GOT3 (cell line): ENCODE data around the gene RNF5.

Experiments used
- DNase-seq: peaks from one replicate; lab custom pipeline; 2025; ENCODE audit warnings: mixed read lengths; lab: John Stamatoyannopoulos, UW

RNF5 gene

DNA sequence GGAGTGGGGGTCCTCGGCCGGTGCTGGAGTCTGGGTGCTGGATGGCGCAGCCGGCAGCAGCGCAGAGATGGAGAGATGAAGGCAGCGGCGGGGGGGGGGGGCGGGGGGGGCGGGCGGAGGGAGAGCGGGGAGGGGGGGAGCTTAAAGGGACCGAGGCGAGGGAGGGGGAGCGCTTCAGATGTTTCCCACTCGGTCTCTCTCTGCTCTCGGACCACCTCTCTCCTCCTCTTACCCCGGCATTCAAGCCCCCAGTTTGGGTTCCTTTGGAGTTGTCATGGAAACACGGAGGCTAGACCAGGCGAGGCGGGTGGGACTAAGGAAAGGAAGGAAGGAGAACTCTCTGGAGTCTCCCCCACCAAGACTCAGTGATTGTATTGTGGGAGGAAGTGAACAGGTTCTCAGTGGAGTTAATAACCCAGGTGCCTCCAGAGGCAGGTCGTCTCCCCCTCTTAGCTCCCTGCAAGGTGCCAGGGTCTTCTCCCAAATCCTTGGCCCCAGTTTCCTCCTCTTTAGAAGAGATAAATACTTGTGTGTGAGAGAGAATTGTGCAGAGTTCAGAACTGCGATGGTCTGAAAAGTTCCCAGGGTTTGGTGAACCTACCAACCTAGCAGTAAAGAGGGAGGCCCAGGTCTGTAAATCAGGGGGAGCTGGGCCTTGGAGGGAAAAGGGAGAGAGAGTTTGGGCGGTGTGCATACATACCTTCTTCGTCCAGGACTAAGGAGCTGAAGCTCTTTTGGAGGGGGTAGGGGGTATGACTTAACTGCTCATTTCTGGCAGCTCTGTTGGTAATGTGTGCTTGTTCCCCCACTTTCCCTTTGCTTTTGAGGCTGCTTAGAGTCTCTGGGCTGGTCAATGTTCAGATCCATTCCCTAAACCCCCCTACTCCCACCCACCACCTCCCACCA lies 26.1 kb upstream of the RNF5 start, which contains the start of gene PRRT1:
PRRT1 (minus strand) TSS at position 77 of the 906 bp plus-strand sequence. CDS start 112 bp downstream, outside the sequence.
- no peak for DNase-seq

DNA sequence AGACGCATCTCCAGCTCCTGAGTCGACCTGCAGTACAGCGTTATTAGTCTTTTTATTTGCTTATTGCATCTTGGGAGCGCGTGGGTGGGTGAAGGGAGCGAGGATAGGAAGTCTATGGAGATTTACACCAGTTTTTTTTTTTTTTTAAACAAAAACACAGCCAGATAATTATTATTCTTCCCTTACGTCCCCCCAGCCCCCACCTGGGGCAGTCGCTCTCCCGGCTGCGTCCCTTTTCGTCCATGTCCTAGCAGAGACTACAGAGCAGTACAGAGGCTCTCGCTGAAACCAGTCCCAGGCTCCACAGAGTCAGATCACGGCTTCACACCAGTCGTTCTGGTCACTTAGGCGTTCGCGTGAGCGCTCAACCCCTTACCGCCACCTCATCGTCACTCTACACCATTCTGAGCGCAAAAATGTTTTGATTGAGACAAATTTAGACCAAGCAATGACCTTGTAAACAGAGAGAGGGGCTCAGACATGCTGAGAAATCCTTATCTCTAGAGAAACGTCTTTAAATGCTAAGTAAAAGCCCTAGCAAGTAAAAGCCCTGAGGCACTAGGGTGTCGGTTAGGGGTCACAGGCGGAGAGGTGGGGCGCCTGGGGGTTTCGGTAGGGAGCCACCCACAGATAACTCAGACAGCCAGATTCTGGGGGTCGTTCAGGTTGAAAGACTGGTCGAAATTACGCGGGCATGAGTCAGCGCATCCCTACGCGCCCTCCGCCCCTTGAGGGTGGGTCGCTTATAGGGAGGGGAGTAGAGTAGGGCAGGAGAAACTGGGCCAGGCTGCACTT lies 25.2 kb upstream of the RNF5 start:
- DNase-seq = no peak

- peak; percentile 49 for DNase-seq
Observed at GRCh38 chr6:32153564-32154513, 24.4 kb upstream of the RNF5 start, which contains the start of gene PPT2. TSS of gene PPT2 (plus strand) at chr6:32154141. CDS start at chr6:32154595, 454 bp downstream.

DNA sequence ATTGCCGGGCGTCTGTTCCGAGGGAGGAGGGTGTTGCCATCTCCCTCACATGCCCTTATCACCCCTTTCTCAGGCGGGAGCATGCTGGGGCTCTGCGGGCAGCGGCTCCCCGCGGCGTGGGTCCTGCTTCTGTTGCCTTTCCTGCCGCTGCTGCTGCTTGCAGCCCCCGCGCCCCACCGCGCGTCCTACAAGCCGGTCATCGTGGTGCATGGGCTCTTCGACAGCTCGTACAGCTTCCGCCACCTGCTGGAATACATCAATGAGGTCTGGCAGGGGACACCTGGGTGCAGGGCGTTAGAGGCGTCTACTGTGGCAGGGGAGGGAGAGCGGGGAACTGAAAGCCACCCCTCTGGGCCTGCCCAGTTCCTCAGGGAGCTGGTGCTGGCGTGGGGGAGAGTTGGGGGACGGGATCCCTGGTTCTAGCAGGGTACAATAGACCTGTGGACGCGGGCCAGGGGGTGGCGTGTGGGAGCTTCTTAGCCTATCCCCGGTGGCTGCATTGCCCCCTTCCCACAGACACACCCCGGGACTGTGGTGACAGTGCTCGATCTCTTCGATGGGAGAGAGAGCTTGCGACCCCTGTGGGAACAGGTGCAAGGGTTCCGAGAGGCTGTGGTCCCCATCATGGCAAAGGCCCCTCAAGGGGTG lies 23.6 kb upstream of the RNF5 start:
- peak; percentile 26 for DNase-seq

- DNase-seq = no peak
Observed at GRCh38 chr6:32156891-32157290, 21.3 kb upstream of the RNF5 start.

DNA sequence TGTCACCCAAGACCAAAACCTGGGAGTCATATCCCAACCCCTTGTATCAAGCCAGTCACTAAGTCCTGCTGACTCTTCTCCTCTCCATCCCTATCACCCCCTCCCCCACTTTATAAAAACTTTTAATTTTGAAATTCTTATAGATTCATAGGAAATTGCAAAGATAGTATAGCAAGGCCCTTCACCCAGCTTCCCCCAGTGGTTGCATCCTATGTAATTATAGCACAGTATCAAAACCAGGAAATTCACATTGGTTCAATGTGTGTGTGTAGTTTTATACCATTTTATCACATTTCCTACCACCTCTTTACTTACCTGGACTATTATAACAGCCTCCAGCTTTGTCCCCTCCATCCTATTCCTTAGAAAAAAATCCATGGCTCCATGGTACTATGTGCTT lies 20.2 kb upstream of the RNF5 start:
- no peak for DNase-seq

DNA sequence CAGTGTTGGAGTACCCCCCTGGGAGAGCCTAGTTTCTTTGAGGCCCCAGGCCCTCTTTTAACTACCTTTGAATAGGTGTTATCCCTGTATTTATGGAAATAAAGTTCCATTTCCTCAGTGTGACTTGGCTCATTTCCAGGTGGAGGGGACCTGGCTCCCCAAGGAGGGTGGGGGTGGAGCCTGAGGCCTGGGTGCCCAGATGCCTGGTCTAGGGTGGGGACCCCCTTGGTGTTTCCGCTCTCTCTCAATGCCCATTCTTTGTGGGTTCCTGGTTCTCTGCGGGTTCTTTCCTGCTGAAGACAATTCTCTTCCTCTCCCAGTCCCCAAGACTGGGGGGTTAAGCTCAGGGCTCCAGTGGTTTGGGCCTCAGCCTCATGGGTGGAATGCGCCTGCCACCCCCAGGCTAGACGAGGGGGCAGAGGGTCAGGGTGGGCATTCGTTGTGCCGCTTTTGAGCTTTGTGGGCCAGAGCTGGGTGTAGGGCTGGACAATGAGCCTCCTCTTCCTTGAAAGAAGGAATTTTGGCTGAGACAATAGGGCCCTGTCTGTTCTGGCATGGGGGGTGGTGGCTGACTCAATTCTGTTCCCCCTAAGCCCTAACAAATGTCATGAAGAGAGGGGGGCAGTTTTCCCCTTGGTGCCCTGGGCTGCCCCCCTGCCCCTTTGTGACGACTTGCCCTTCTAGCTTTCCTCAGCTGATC lies 14.5 kb upstream of the RNF5 start:
- DNase-seq = no peak

GRCh38 chr6:32164295-32164694 lies 13.9 kb upstream of the RNF5 start, which contains the start of gene EGFL8:
TSS of gene EGFL8 (plus strand) at chr6:32164595. CDS start at chr6:32166166, 1,571 bp downstream.
- no peak for DNase-seq

DNA sequence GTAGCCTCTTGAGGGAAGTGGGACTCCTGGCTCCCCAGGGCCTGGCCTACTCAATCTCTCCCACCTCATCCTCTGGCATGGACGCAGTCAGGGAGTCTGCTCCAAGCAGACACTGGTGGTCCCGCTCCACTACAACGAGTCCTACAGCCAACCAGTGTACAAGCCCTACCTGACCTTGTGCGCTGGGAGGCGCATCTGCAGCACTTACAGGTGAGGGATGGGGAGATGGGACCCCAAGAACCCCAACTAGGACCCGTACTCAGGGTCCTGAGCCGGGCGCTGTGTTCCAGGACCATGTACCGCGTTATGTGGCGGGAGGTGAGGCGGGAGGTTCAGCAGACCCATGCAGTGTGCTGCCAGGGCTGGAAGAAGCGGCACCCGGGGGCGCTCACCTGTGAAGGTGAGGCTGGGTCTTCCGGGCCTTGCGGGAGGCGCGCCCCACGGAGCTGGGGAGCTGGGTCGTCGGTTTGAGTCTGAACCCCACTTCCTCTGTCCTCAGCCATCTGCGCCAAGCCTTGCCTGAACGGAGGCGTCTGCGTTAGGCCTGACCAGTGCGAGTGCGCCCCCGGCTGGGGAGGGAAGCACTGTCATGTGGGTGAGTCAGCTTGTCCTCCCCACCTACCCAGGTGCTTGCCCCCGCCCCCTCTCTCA lies 11.7 kb upstream of the RNF5 start:
- no peak for DNase-seq

- no peak for DNase-seq
Observed at GRCh38 chr6:32167154-32167760, 10.9 kb upstream of the RNF5 start.

DNA sequence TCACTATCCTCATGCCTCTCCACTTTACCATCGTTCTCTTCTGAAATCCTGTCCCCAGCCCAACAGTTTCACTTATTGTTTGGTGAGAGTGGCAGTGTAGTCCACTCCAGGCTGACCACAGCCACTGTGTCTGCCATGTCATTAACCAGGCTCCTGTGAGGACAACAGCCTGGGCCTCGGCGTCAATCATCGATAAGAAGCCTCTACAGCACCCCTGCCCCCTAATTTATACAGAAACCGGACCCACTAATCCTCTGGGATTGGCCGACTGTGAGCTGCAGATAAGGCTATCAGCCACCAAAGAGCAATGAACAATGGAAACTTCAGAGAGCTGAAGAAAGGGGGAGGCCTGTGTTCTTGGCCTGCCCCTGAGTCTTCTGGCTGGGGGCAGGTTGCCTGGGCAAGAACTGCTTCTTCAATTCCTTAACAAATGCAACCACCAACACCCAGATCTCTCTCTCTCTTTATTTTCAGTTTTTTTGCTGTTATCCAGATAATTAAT lies 10.4 kb upstream of the RNF5 start:
- no peak for DNase-seq

DNA sequence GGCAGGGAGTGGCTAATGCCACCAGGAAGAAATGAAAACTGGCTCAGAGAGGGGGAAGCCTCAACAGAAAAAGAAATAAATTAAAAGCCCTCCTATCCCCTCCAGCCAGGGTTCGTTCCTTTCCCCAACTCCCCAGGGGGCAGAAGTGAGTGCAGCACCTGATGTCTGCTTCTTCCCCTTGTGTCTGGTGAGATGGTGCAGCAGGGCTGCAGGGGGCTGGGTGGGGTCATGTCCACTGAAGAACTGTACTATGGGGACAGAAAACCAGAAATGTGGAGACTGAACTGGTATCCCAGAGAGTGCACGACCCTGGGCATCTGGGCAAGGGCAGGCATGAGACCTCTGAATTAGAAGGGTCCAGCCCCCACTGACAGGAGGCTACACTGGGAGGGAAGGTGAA lies 9.9 kb upstream of the RNF5 start:
- DNase-seq = no peak

DNA sequence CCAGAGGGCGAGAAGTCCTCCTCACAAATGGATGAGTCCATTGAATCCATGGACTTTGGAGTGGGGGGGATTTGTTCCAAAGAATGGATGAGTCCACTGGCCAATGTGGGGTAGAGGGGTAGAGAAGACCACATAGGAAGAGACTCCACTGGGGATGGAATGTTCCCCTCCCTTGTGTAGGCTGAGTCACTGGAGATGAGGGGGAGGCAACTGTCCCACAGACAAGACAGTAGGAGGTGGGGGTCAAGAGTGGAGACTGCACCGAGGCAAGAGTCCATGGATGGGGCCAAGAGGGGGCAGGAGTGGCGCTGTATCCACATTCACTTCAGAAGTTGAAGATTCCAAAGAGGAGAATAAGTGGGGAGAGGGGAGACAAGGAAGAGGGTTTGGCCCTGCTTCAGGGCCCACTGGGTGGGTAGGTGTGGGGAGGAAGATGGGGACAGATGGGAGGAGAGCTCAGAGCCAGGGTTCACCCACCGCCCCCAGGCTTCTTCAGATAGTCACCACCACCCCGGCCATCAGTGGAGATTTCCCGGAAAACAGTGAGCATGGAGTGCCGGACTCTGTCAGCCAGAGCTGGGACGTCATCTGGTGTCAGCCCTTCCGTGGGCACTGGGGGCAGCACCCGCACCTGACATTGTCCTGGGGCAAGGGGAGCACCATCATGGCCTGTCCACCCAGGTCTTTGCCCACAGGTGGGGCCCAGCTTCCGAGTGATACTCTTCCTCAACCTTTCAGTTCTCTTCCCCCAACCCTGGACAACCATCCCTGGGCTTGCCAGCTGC lies 9.2 kb upstream of the RNF5 start:
- DNase-seq = no peak

- DNase-seq = no peak
Observed at GRCh38 chr6:32170294-32170693, 7.9 kb upstream of the RNF5 start.

- DNase-seq = no peak
Observed at GRCh38 chr6:32171234-32171633, 7.0 kb upstream of the RNF5 start.

- no peak for DNase-seq
Observed at GRCh38 chr6:32173051-32173727, 5.0 kb upstream of the RNF5 start.

- no peak for DNase-seq
Observed at GRCh38 chr6:32174416-32174815, 3.8 kb upstream of the RNF5 start.

- DNase-seq = no peak
Observed at GRCh38 chr6:32175322-32175710, 2.9 kb upstream of the RNF5 start.
